Endodermal cell (in vitro differentiated cells): Measurements from ENCODE around the gene ARHGEF28. TPM values are rescaled to one million over a fixed set of nuclear protein-coding genes. Genes with fewer than 3 reads are reported as not detected.

Source experiments
- DNase-seq: peaks from one replicate; pipeline ENCODE4 v3.0.0-alpha.2; 2017
- H3K27ac ChIP-seq: 2 replicates; pipeline ENCODE4 v1.5.1; 2013; ENCODE audit warnings: mild to moderate bottlenecking, low read depth, low read length, moderate library complexity
- H3K27me3 ChIP-seq: 2 replicates; pipeline ENCODE4 v1.6.1; 2013; ENCODE audit warnings: mild to moderate bottlenecking, low read length, moderate library complexity; ENCODE audit not compliant: insufficient read depth, control insufficient read depth, poor library complexity, severe bottlenecking
- H3K36me3 ChIP-seq: 2 replicates; pipeline ENCODE4 v1.7.0; 2013; ENCODE audit warnings: mild to moderate bottlenecking, low read length, moderate library complexity; ENCODE audit not compliant: control insufficient read depth, insufficient read depth
- H3K4me1 ChIP-seq: one replicate; pipeline ENCODE4 v1.7.0; 2013; ENCODE audit warnings: low read length; ENCODE audit not compliant: control insufficient read depth, insufficient read depth
- H3K4me3 ChIP-seq: 2 replicates; pipeline ENCODE4 v1.5.1; 2013; ENCODE audit warnings: mild to moderate bottlenecking, low read length, moderate library complexity
- H3K9ac ChIP-seq: 2 replicates; pipeline ENCODE4 v1.6.1; 2013; ENCODE audit warnings: mild to moderate bottlenecking, low read length, moderate library complexity; ENCODE audit not compliant: poor library complexity, severe bottlenecking; ENCODE audit errors: extremely low read depth
- H3K9me3 ChIP-seq: 2 replicates; pipeline ENCODE4 v1.6.1; 2013; ENCODE audit warnings: mild to moderate bottlenecking, low read length, moderate library complexity; ENCODE audit not compliant: control insufficient read depth
- H3K27ac Mint-ChIP-seq: 2 replicates; pipeline ENCODE4 v1.8.0; 2020; ENCODE audit warnings: mixed read lengths
- H3K27me3 Mint-ChIP-seq: 2 replicates; pipeline ENCODE4 v1.8.0; 2021; ENCODE audit warnings: mild to moderate bottlenecking, mixed read lengths; ENCODE audit not compliant: insufficient read depth
- H3K36me3 Mint-ChIP-seq: 2 replicates; pipeline ENCODE4 v1.8.0; 2020; ENCODE audit warnings: low read depth, mixed read lengths
- H3K4me1 Mint-ChIP-seq: 2 replicates; pipeline ENCODE4 v1.8.0; 2020; ENCODE audit warnings: mixed read lengths
- H3K4me3 Mint-ChIP-seq: 2 replicates; pipeline ENCODE4 v1.8.0; 2020; ENCODE audit warnings: mild to moderate bottlenecking, moderate library complexity, mixed read lengths
- H3K9me3 Mint-ChIP-seq: 2 replicates; pipeline ENCODE4 v1.8.0; 2020; ENCODE audit warnings: mild to moderate bottlenecking, mixed read lengths
- CTCF ChIP-seq: fragments of 200-600 bp; sonication (generic); conservative IDR thresholded peaks from 2 replicates; pipeline ENCODE4 v1.5.0; 2021; ENCODE audit warnings: antibody characterized with exemption, mild to moderate bottlenecking
- WGBS, 2 experiments: methylation state at CpG; one replicate each; pipeline versions ENCODE4 v1.1.5 to v1.1.7; 2013; ENCODE audit warnings: missing lambda C conversion rate in 2 of 2, mixed read lengths in 1 of 2; ENCODE audit not compliant: insufficient coverage in 1 of 2, insufficient read length in 1 of 2; 5-methylcytosine and 5-hydroxymethylcytosine counted together
- total RNA-seq, 2 donors: library from RNA; stranded (reverse); fragmentation: NEBNext Ultra II Directional in 1 of 2; extraction: Animal tissue kit (Norgen Biotek cat#: 25700) in 1 of 2; gene quantifications; 2 replicates in 1 of 2; 3 replicates in 1 of 2; pipeline ENCODE4 v1.2.1, GENCODE V29; 2021

The ARHGEF28 gene
- total RNA-seq, 2 donors from 2014 or later, result 0.92 to 1.2 TPM

- H3K36me3 ChIP-seq, result no peaks in the 10 kb centered on the region
- no peak overlapping the region for H3K9ac ChIP-seq
- no peaks in the 10 kb centered on the region for H3K9me3 ChIP-seq
- H3K27me3 Mint-ChIP-seq, result no peaks in the 10 kb centered on the region
- H3K4me3 Mint-ChIP-seq, result no peak overlapping the region
- WGBS, 2 experiments, result 77 to 84% methylated on average over 3 of the region's 3 CpGs
- H3K27ac Mint-ChIP-seq, result no peak overlapping the region
- no peak overlapping the region for H3K4me3 ChIP-seq
- H3K27ac ChIP-seq, result no peak overlapping the region
- no peaks in the 10 kb centered on the region for H3K36me3 Mint-ChIP-seq
- no peak for TF ChIP-seq CTCF
- H3K4me1 ChIP-seq, result no peaks in the 10 kb centered on the region
- no peak for DNase-seq
- H3K4me1 Mint-ChIP-seq, result peaks cover 4% of the 10 kb centered on the region
- H3K27me3 ChIP-seq, result no peaks in the 10 kb centered on the region
- no peaks in the 10 kb centered on the region for H3K9me3 Mint-ChIP-seq
These were observed 325.0 kb downstream of the ARHGEF28 start for GRCh38 chr5:73950912-73951430.

- Mint-ChIP-seq H3K4me1 (peaks cover 10% of the 10 kb centered on the region), H3K4me3 (no peak overlapping the region)
- WGBS, 2 experiments, result 84 to 89% methylated on average over 3 of the region's 3 CpGs
These were observed 326.9 kb downstream of the ARHGEF28 start for GRCh38 chr5:73952872-73953271.

GRCh38 chr5:73954381-73954780 is 328.4 kb downstream of the ARHGEF28 start:
- WGBS, 2 experiments, result 89 to 100% methylated on average over 2 of the region's 2 CpGs
- no peak overlapping the region for H3K27ac Mint-ChIP-seq
- H3K4me1 ChIP-seq, result no peaks in the 10 kb centered on the region
- TF ChIP-seq CTCF, result no peak
- no peaks in the 10 kb centered on the region for H3K36me3 ChIP-seq
- no peaks in the 10 kb centered on the region for H3K36me3 Mint-ChIP-seq
- peaks cover 11% of the 10 kb centered on the region for H3K4me1 Mint-ChIP-seq
- no peaks in the 10 kb centered on the region for H3K9me3 ChIP-seq
- no peak overlapping the region for H3K4me3 ChIP-seq
- no peak overlapping the region for H3K9ac ChIP-seq
- DNase-seq, result no peak
- no peaks in the 10 kb centered on the region for H3K27me3 Mint-ChIP-seq
- H3K4me3 Mint-ChIP-seq, result no peak overlapping the region
- H3K27ac ChIP-seq, result no peak overlapping the region
- H3K27me3 ChIP-seq, result no peaks in the 10 kb centered on the region
- H3K9me3 Mint-ChIP-seq, result no peaks in the 10 kb centered on the region

More at GRCh38 chr5:73952872-73953271, 326.9 kb downstream of the ARHGEF28 start:
- H3K36me3 Mint-ChIP-seq, result no peaks in the 10 kb centered on the region
- no peak overlapping the region for H3K4me3 ChIP-seq
- H3K9me3 Mint-ChIP-seq, result no peaks in the 10 kb centered on the region
- no peak overlapping the region for H3K27ac Mint-ChIP-seq
- H3K36me3 ChIP-seq, result no peaks in the 10 kb centered on the region
- H3K27ac ChIP-seq, result no peak overlapping the region
- no peaks in the 10 kb centered on the region for H3K27me3 ChIP-seq
- DNase-seq, result no peak
- no peak overlapping the region for H3K9ac ChIP-seq
- peak; percentile 37 for TF ChIP-seq CTCF
- no peaks in the 10 kb centered on the region for H3K9me3 ChIP-seq
- no peaks in the 10 kb centered on the region for H3K4me1 ChIP-seq
- H3K27me3 Mint-ChIP-seq, result no peaks in the 10 kb centered on the region
